ENCODE results near the gene MYLK. TPM values are rescaled to one million over a fixed set of nuclear protein-coding genes. Genes with fewer than 3 reads are reported as not detected.

MYLK gene
- polyA plus RNA-seq, 1 donor (not counting 4 experiments of a cell fraction or from before 2014, with no cell fraction given), result 7.8 TPM

DNA sequence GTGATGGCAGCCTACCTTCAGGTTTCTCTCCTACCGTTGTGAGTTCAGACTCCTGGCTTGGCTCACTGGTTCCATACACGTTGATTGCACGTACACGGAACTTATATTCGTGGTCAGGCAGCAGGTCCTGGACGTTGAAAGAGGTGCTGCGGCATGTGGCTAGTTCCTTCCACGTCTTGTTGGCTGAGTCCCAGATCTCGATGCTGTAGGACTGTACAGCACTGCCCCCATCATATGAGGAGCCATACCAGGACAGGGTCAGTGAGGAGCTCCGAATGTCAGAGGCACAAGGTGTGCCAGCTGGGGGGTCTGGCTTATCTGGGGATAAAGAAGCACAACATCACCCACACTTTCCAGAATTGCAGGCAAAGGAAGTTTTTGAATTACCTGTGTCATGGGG, 227.0 kb downstream of the MYLK start:
- TF ChIP-seq, protein P1, sequence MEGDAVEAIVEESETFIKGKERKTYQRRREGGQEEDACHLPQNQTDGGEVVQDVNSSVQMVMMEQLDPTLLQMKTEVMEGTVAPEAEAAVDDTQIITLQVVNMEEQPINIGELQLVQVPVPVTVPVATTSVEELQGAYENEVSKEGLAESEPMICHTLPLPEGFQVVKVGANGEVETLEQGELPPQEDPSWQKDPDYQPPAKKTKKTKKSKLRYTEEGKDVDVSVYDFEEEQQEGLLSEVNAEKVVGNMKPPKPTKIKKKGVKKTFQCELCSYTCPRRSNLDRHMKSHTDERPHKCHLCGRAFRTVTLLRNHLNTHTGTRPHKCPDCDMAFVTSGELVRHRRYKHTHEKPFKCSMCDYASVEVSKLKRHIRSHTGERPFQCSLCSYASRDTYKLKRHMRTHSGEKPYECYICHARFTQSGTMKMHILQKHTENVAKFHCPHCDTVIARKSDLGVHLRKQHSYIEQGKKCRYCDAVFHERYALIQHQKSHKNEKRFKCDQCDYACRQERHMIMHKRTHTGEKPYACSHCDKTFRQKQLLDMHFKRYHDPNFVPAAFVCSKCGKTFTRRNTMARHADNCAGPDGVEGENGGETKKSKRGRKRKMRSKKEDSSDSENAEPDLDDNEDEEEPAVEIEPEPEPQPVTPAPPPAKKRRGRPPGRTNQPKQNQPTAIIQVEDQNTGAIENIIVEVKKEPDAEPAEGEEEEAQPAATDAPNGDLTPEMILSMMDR (optimal IDR thresholded peaks at IDR 0.05 in 1 of 3, IDR thresholded peaks at IDR 0.05 in 1 of 3, conservative IDR thresholded peaks at IDR 0.05 in 1 of 3; ENCODE audit: extremely low read depth in 1 of 3, insufficient read depth in 2 of 3, low read length in 3 of 3), result no peak
- TF ChIP-seq EZH2 (IDR thresholded peaks at IDR 0.05; ENCODE audit: low read length), result no peak
- no peaks in the 10 kb centered on the region for H3K9me1 ChIP-seq (ENCODE audit: control insufficient read depth, extremely low read depth, insufficient read depth, low read length)
- dilution Hi-C loops (cut with MboI; ENCODE audit: extremely low pct_ligation_motif_present, low sequenced_read_pairs), result no loop called here
- no peak overlapping the region for H2AFZ ChIP-seq (ENCODE audit: control insufficient read depth, low read length)
- no peaks in the 10 kb centered on the region for H3K79me2 ChIP-seq (ENCODE audit: control insufficient read depth, insufficient read depth, low read length)
- FAIRE-seq, result no peak
- no peaks in the 10 kb centered on the region for H3K9me3 ChIP-seq (ENCODE audit: control insufficient read depth, low read depth, low read length)
- peaks cover 20% of the 10 kb centered on the region for H3K27me3 ChIP-seq (ENCODE audit: control insufficient read depth, extremely low read depth, insufficient read depth, low read length)
- no peak for DNase-seq (ENCODE audit: low read depth, low spot score)
- H3K4me3 ChIP-seq (ENCODE audit: control insufficient read depth in 2 of 3, extremely low read depth in 1 of 3, insufficient read depth in 2 of 3, low read depth in 1 of 3, low read length in 3 of 3), result no peak overlapping the region
- no peaks in the 10 kb centered on the region for H4K20me1 ChIP-seq (ENCODE audit: control insufficient read depth, extremely low read depth, insufficient read depth, low read length)
- H3K4me2 ChIP-seq (ENCODE audit: control insufficient read depth, extremely low read depth, insufficient read depth, low read depth, low read length), result no peak overlapping the region
- no peak overlapping the region for H3K27ac ChIP-seq (ENCODE audit: control insufficient read depth, insufficient read depth, low read length)
- no peaks in the 10 kb centered on the region for H3K4me1 ChIP-seq (ENCODE audit: control insufficient read depth, extremely low read depth, insufficient read depth, low read length)
- no peaks in the 10 kb centered on the region for H3K36me3 ChIP-seq (ENCODE audit: control insufficient read depth in 2 of 2, extremely low read depth in 1 of 2, insufficient read depth in 2 of 2, low read length in 2 of 2)
- H3K9ac ChIP-seq (ENCODE audit: control insufficient read depth, extremely low read depth, insufficient read depth, low read length), result no peak overlapping the region

DNA sequence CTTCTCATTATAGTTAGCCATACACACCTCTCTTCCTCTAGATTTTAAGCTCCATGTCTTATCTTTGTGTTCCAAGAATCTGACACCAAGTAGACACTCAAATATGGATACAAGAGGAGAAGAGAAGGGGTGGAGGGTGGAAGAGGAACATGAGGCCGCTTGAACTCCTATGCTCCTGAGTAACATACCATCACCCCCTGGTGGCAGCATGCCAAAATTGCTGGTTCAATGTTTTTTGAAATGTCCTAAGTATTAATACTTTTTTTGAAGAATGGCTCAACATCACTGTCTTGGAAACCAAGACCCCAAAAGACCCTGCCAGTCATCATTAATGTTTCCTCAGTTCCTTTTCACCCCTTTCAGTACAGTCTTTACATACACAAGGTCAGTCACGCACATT, 227.4 kb downstream of the MYLK start:
- no peaks in the 10 kb centered on the region for H3K36me3 ChIP-seq (ENCODE audit: control insufficient read depth in 2 of 2, extremely low read depth in 1 of 2, insufficient read depth in 2 of 2, low read length in 2 of 2)
- H3K27me3 ChIP-seq (ENCODE audit: control insufficient read depth, extremely low read depth, insufficient read depth, low read length), result peaks cover 18% of the 10 kb centered on the region
- dilution Hi-C loops (cut with MboI; ENCODE audit: extremely low pct_ligation_motif_present, low sequenced_read_pairs), result no loop called here
- FAIRE-seq, result no peak
- H3K4me3 ChIP-seq (ENCODE audit: control insufficient read depth in 2 of 3, extremely low read depth in 1 of 3, insufficient read depth in 2 of 3, low read depth in 1 of 3, low read length in 3 of 3), result no peak overlapping the region
- H3K9me3 ChIP-seq (ENCODE audit: control insufficient read depth, low read depth, low read length), result no peaks in the 10 kb centered on the region
- no peak overlapping the region for H3K9ac ChIP-seq (ENCODE audit: control insufficient read depth, extremely low read depth, insufficient read depth, low read length)
- H2AFZ ChIP-seq (ENCODE audit: control insufficient read depth, low read length), result no peak overlapping the region
- TF ChIP-seq, protein P1 (optimal IDR thresholded peaks at IDR 0.05 in 1 of 3, IDR thresholded peaks at IDR 0.05 in 1 of 3, conservative IDR thresholded peaks at IDR 0.05 in 1 of 3; ENCODE audit: extremely low read depth in 1 of 3, insufficient read depth in 2 of 3, low read length in 3 of 3), result peak in 2 of 3 experiments; percentile 26 to 38
- no peak for TF ChIP-seq EZH2 (IDR thresholded peaks at IDR 0.05; ENCODE audit: low read length)
- no peaks in the 10 kb centered on the region for H3K9me1 ChIP-seq (ENCODE audit: control insufficient read depth, extremely low read depth, insufficient read depth, low read length)
- H3K4me2 ChIP-seq (ENCODE audit: control insufficient read depth, extremely low read depth, insufficient read depth, low read depth, low read length), result no peak overlapping the region
- no peaks in the 10 kb centered on the region for H4K20me1 ChIP-seq (ENCODE audit: control insufficient read depth, extremely low read depth, insufficient read depth, low read length)
- no peaks in the 10 kb centered on the region for H3K4me1 ChIP-seq (ENCODE audit: control insufficient read depth, extremely low read depth, insufficient read depth, low read length)
- no peaks in the 10 kb centered on the region for H3K79me2 ChIP-seq (ENCODE audit: control insufficient read depth, insufficient read depth, low read length)
- DNase-seq (ENCODE audit: low read depth, low spot score), result no peak
- H3K27ac ChIP-seq (ENCODE audit: control insufficient read depth, insufficient read depth, low read length), result no peak overlapping the region

Measured in keratinocyte (primary cell).